Mucosa of rectum (tissue), 2 donors: ENCODE measurements around the gene KCNJ4.
"Not testable (repeated sequence)": the region's sequence is repeated elsewhere in the genome, so short reads cannot be mapped to it uniquely, and the experiment has no call there.

Source experiments
- H3K27ac ChIP-seq, 2 donors: one replicate each; pipeline ENCODE4 v1.7.0; 2013; ENCODE audit warnings: inconsistent platforms in 2 of 2, low read depth in 2 of 2, low read length in 2 of 2
- H3K27me3 ChIP-seq, 2 donors: one replicate each; pipeline ENCODE4 v1.7.0; 2013; ENCODE audit warnings: low read length in 2 of 2; ENCODE audit not compliant: control insufficient read depth in 2 of 2, insufficient read depth in 2 of 2
- H3K36me3 ChIP-seq, 2 donors: one replicate each; pipeline ENCODE4 v1.7.0; 2013; ENCODE audit warnings: low read length in 2 of 2; ENCODE audit not compliant: control insufficient read depth in 2 of 2, insufficient read depth in 2 of 2
- H3K4me1 ChIP-seq, 2 donors: one replicate each; pipeline ENCODE4 v1.7.0; 2013; ENCODE audit warnings: low read length in 2 of 2, mild to moderate bottlenecking in 1 of 2; ENCODE audit not compliant: control insufficient read depth in 2 of 2, insufficient read depth in 2 of 2
- H3K4me3 ChIP-seq, 2 donors: one replicate each; pipeline ENCODE4 v1.7.0; 2013; ENCODE audit warnings: low read length in 2 of 2
- H3K9ac ChIP-seq, 2 donors: one replicate each; pipeline ENCODE4 v1.7.0; 2013; ENCODE audit warnings: low read length in 2 of 2, low read depth in 1 of 2, mild to moderate bottlenecking in 1 of 2
- H3K9me3 ChIP-seq, 2 donors: one replicate each; pipeline ENCODE4 v1.7.0; 2013; ENCODE audit warnings: low read length in 2 of 2; ENCODE audit not compliant: control insufficient read depth in 2 of 2
- donor health status: healthy.
- donor health status: Normal muscosa, but diverticular disease.

Gene KCNJ4

GRCh38 chr22:38402204-38402603 is 52.8 kb downstream of the KCNJ4 start:
- Histone ChIP-seq H3K9me3 (no peaks in the 10 kb centered on the region), H3K36me3 (no peaks in the 10 kb centered on the region)

GRCh38 chr22:38401336-38402084 is 53.5 kb downstream of the KCNJ4 start:
- H3K9ac ChIP-seq, result no peak overlapping the region
- H3K27ac ChIP-seq, result no peak overlapping the region
- H3K9me3 ChIP-seq, result no peaks in the 10 kb centered on the region
- no peaks in the 10 kb centered on the region for H3K27me3 ChIP-seq
- H3K4me3 ChIP-seq, result no peak overlapping the region
- H3K4me1 ChIP-seq, result peaks cover 2 to 6% of the 10 kb centered on the region in 2 donors
- H3K36me3 ChIP-seq, result no peaks in the 10 kb centered on the region

More at GRCh38 chr22:38402204-38402603, 52.8 kb downstream of the KCNJ4 start:
- Histone ChIP-seq H3K4me1 (peaks cover 2 to 3% of the 10 kb centered on the region in 2 donors), H3K9ac (no peak overlapping the region), H3K27me3 (no peaks in the 10 kb centered on the region), H3K4me3 (no peak overlapping the region), H3K27ac (no peak overlapping the region)

- H3K27me3 ChIP-seq, H3K9me3 ChIP-seq, H3K36me3 ChIP-seq, H3K9ac ChIP-seq, H3K4me1 ChIP-seq, H3K4me3 ChIP-seq, H3K27ac ChIP-seq: not testable (repeated sequence)
Observed at GRCh38 chr22:38400256-38400655, 54.7 kb downstream of the KCNJ4 start.

DNA sequence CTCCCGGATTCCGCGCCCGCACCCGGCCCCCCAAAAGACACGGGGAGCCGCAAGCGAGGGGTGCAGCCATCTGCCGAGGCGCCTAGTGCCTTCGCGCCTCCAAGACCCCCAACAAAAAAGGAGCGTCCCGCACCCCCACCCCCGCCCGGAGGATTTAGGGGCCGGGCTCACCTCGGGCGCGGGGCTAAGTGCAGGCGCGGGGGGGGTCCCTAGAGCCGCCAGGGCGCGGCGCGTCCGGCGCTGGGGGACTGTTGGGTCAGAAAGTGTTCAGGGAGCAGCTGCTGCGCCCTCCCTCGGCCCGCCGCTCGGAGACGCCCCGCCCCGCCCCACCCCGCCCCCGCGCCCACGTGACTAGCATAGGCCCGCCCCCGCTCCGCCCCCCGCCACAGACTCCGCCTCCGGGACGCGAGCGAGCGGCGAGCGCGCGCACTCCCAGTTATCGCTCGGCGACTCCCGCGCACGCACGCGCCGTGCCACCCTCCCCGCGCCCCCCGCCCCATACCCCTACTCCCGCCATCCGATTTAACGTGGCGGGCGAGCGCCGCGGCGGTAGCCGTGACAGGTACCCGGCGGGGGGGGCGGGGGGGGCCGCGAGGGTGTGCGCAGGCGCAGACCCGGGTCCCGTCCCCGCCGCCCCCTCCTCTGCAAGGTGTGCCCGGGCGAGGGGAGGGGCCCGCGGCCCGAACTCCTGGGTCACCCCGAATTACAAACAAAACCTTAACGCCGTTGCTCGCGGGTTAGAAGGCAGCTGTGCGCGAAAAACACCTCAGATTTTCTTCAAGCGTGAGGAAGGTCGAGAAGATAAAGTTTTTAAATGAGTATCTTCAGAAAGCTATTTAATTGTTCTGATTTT is 56.2 kb downstream of the KCNJ4 start:
- peak overlapping the region; percentile 82 for H3K27ac ChIP-seq
- H3K4me1 ChIP-seq, result peaks cover 2 to 8% of the 10 kb centered on the region in 2 donors
- H3K9me3 ChIP-seq, result no peaks in the 10 kb centered on the region
- peak overlapping the region; percentile 63 to 68 for H3K4me3 ChIP-seq
- no peaks in the 10 kb centered on the region for H3K36me3 ChIP-seq
- H3K9ac ChIP-seq, result peak overlapping the region; percentile 38 to 73
- H3K27me3 ChIP-seq, result no peaks in the 10 kb centered on the region

DNA sequence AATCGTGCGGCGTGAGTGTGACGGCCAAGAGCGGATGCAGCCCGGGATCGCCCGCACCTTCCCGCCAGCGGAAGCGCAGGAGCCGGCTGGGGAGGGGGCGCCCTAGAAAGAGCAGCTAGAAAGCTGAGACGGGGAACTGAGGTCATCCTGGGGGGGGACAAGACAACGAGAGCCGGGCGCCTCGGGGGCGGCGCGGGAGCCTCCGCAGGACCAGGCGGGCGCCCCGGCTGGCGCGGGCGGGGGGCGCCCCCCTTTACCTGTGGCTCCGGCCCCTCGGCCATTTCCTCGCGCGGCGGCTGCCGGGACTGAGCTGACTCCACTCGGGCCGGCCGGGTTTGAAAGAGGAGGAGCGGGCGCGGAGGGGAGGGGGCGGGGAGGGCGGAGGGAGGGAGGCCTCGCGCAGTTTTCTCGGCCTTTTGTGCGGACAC is 56.8 kb downstream of the KCNJ4 start:
- not testable (repeated sequence) for H3K27me3 ChIP-seq, H3K9me3 ChIP-seq, H3K4me1 ChIP-seq, H3K36me3 ChIP-seq
- Histone ChIP-seq H3K27ac (peak overlapping the region; percentile 82), H3K4me3 (peak overlapping the region; percentile 59 to 68), H3K9ac (peak overlapping the region; percentile 56 to 76)

- peaks cover 2 to 8% of the 10 kb centered on the region in 2 donors for H3K4me1 ChIP-seq
- peak overlapping the region; percentile 68 to 82 for H3K27ac ChIP-seq
Observed at GRCh38 chr22:38397189-38398085, 57.6 kb downstream of the KCNJ4 start.

GRCh38 chr22:38396440-38397069 is 58.4 kb downstream of the KCNJ4 start:
- H3K4me1 ChIP-seq, H3K27me3 ChIP-seq, H3K36me3 ChIP-seq, H3K9me3 ChIP-seq: not testable (repeated sequence)
- Histone ChIP-seq H3K9ac (peak overlapping the region in 1 of 2 donors; percentile 76), H3K4me3 (peak overlapping the region; percentile 48 to 68), H3K27ac (peak overlapping the region; percentile 68 to 82)

More at GRCh38 chr22:38397189-38398085, 57.6 kb downstream of the KCNJ4 start:
- H3K9ac ChIP-seq, result peak overlapping the region; percentile 65 to 76
- H3K36me3 ChIP-seq, result no peaks in the 10 kb centered on the region
- peak overlapping the region; percentile 68 to 75 for H3K4me3 ChIP-seq
- no peaks in the 10 kb centered on the region for H3K9me3 ChIP-seq
- no peaks in the 10 kb centered on the region for H3K27me3 ChIP-seq

DNA sequence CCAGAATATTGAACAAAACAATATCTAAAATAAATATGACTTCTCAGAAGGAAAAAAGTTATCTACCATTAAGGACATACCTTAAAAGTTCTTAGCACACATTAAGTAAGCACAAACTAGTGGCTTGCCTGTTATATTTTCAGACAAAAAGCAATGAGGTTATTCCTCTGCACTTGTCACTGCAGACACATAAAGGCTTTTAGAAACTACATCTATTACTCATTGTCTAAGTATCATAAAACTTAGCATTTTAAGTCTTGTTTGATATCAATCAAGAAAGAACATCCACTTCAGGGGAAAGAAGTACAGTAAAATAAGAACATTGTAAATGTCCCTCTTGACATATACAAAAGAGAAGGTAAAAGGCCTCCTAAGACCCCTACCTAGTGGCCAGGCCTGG is 59.1 kb downstream of the KCNJ4 start:
- H3K4me1 ChIP-seq, H3K9me3 ChIP-seq, H3K27me3 ChIP-seq, H3K4me3 ChIP-seq, H3K36me3 ChIP-seq: not testable (repeated sequence)
- Histone ChIP-seq H3K27ac (peak overlapping the region in 1 of 2 donors; percentile 37), H3K9ac (peak overlapping the region in 1 of 2 donors; percentile 10)

GRCh38 chr22:38394929-38395624 is 59.9 kb downstream of the KCNJ4 start:
- not testable (repeated sequence) for H3K4me3 ChIP-seq, H3K4me1 ChIP-seq, H3K36me3 ChIP-seq, H3K9ac ChIP-seq, H3K9me3 ChIP-seq, H3K27me3 ChIP-seq
- peak overlapping the region in 1 of 2 donors; percentile 37 for H3K27ac ChIP-seq
